ENCODE results near the gene DYNLL2.
"Not testable (repeated sequence)": the region's sequence is repeated elsewhere in the genome, so short reads cannot be mapped to it uniquely, and the experiment has no call there.

Gene DYNLL2

DNA sequence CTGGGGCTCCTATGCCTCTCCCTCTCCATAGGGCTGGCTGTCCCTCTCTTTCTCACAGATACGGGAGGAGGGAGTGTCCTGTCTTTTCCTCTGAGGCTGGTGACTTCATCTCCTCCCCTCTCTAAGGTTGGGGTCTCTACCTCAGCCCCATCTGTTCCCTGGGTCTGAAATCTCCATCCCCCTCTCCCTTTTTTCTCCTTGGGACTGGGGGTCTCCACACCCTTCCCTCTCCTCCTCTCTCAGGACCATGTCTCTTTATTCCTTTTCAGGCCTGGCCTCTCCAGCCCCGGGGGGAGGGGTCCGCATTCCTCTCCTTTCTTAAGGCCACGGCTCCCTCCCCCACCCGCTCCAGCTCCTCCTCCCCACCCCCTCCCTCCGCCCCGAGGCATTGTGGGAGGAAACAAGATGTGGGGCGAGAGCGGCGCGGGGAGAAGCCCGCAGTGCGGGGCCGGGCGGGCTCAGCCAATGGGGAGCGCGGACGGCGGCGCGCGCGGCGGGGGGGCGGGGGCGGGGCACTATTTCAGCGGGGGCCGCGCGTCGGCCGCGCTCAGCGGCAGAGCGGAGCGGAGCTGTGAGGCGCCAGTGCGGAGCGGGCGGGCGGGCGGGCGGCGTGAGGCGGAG is at the start of gene DYNLL2:
TSS of gene DYNLL2 (plus strand) at position 550 of the 621 bp plus-strand sequence. CDS start 3,672 bp downstream, outside the sequence.
- DNase-seq, result peak; percentile 93

- no peak for DNase-seq
These were observed 43.2 kb upstream of the DYNLL2 start for GRCh38 chr17:58039975-58040374.

- no peak for DNase-seq
These were observed 42.8 kb upstream of the DYNLL2 start for GRCh38 chr17:58040386-58040785.

DNA sequence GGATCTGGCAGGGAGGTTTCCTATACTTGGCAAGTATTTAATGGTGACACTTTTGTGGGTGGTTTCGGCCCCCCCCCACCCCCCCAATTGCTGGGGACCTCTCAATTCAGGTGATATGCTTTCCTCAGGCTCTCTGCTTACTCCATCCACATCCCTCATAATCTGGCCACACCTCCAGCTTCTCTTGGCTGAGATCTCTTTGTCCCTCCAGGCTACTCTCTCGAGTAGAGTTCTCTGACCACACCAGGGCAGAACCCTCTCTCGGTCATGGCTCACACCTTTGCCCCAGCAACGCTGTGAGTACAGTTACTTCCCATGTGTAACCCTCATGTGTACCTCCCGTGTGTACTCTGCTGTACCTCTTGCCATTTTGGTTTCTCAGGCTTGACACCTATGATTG is 42.1 kb upstream of the DYNLL2 start:
- no peak for DNase-seq

- no peak for DNase-seq
These were observed 39.7 kb upstream of the DYNLL2 start for GRCh38 chr17:58043221-58044181.

- DNase-seq, result not testable (repeated sequence)
These were observed 39.0 kb upstream of the DYNLL2 start for GRCh38 chr17:58044256-58044655.

DNA sequence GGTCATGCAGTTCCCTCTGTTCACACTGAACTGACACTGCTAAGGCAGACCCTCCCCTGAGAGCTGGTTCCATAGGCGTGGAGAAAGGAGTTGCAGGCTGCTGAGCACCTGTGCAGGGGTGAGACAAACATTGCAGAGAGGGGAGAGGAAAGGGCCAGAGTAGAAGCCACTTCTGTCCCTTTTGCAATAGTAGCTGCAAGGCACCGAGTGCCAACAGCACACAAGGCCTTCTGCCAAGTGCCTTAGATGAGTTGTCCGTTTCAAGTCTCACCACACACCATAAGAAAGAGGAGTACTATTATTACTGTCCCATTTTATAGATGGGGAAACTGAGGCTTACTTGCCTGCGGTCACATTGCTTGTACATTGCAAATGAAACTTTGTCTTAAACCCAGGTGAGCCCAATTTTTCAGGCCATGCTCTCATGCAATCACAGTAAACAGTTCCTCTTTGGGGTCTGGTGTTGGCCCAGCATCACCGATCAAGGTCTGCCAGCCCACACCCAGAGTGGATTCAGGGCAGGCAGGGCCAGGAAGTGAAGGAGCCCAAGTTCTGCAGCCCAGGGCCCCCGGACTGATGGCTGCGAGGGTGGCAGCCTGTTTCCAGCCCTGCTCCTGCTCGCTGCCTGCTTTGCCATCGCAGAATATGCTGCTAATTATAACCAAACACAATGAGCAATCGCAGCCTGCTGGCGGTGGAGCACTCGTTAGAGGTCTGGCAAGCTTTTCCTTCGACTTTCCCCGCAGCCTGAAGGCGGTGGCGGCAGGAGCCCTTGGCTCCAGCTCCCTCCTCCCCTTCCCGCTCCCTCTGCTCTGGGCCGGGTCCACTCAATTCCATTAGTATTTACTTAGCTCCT is 36.8 kb upstream of the DYNLL2 start:
- no peak for DNase-seq

DNA sequence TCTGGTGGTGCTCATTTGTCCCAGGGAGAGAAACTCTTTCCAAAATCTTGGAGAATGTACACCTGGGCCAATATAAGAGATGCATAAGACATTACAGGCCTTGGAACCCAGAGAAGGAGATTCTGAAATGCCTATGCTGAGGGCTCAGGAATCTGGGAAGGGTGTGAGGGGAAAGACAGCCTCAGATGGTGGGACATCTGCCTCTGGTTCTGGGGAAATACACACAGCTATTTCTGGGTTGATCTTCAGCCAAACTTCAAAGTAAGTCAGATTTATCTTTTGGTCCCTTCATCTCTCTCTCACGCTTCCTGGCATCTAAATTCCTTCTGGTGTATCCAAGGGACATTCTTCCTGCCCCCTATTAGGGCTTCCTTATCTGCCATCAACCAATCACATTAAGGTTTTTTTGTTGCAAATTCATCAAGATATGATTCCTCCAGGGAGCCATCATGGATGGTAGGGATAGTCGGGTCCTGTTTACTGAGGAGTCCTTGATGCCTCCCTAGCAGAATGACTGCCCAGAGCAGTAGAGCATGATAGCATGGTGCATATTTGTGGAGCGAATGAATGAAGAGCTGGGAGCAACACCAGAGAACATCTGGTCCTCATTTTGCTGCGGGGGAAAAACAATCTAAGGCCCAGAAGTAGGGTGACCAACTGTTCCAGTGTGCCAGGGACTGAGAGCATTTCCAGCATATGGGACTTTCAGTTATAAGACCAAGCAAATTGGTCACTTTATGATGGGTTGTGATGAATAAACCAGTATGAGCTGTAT is 35.7 kb upstream of the DYNLL2 start:
- DNase-seq, result no peak

DNA sequence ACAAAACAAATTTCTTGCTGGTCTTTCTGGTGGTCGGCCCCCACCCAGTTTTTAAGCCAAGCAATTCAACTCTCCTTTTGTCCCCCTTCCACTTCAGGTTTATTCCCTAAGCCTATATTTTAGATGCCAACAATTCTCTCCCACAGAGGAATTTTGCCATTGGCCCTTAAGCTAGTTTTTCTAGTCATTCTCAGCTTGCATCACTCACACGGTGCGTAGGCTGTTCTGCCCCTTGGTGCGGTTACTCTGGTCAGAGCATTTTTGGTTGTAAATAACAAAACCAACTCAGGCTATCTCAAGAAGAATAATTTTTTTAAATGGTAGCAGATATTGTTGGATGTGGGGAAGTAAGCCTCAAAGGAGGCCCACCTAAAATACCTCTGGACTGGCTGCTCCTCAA is 33.7 kb upstream of the DYNLL2 start:
- no peak for DNase-seq

- DNase-seq, result no peak
These were observed 32.3 kb upstream of the DYNLL2 start for GRCh38 chr17:58050966-58051365.

DNA sequence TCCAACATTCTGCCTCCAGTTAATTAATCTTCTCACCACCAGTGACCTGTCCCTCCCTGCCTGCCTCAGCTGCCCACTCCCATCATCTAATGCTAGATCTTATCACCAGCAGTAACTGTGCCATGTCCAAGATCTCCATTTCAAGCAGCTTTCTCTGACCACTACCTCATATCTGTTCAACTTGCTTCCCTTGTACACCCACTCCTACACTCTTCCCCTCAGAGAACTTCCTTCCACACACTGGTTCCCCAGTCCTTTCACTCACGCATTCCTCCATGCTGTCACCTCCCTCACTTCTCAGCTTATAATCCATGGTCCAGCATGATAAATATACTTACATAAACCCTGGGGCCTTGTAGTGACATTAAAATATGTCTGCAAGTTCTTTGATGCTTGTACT is 31.8 kb upstream of the DYNLL2 start:
- no peak for DNase-seq

DNA sequence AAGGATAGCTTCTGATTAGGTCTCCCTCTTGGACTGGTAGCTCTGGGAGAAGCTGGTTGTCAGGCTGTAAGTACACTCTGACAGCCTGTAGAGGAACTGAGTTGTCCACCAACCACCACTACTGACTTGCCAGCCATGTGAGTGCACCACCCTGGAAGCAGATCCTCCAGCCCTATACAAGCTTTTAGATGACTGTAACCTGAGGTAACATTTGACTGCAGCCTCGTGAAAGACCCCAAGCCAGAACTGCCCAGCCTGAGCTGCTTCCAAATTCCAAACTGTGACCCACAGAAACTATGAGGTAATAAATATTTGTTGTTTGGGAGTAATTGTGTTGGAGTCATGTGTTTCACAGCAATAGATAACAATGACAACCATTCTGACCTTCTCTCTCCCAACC is 30.8 kb upstream of the DYNLL2 start:
- DNase-seq, result no peak

DNA sequence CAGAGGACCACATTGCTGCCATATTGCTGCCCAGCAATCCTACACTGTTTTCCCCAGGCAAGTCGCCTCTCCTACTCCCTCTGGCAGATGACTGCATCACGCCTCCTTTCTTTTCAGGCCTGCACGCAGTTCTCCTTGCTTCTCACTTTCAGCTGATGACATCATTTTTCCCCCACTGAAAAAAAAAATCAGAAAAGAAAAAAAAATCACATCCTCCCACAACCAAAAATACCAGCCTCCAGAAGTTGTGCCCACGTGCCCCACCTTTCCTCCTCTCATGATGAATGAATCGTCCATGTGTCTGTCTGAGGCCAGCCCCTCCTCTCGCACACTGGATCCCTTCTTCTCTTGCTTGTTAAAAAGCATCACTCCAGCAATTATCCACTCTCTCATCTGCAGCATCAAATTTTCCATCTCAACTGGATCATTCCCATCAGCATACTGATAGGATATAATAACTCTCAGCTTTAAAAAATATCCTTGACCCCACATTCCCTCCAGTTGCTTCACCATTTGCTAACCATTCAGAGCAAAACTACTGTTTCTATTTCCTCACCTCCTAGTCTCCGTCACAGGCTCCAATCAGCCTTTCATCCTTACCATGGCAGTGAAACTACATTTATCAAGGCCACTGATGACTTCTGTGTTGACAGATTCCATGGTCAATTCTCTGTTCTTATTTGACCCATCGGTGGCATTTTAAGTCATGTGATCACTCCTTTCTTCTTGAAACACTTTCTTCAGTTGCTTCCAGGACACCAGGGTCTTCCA is 30.1 kb upstream of the DYNLL2 start:
- no peak for DNase-seq

GRCh38 chr17:58054641-58055040 is 28.6 kb upstream of the DYNLL2 start:
- DNase-seq, result no peak

- DNase-seq, result no peak
These were observed 26.7 kb upstream of the DYNLL2 start for GRCh38 chr17:58056476-58056875.

GRCh38 chr17:58059141-58059540 is 24.1 kb upstream of the DYNLL2 start:
- DNase-seq, result no peak

GRCh38 chr17:58060596-58061191 is 22.5 kb upstream of the DYNLL2 start:
- DNase-seq, result no peak

DNA sequence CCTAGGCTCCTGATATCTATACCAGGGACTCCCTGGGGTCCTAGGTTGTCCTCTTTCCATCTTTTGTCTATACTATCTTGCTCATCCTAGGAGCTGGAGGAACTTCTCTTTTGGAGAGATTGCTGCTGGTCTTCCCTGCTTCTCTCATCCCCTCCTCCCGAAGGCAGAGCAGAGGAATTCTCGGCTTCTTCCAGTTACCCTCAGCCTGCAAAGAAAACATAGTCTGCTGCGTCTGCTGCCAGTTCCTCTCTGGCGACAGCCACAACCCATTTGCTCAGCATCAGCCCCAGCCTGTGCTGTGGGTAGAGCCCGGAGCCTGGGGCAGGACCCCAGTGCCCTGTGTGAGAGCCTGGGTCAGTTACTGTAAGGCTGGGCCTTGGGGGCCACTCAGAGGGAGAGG is 21.5 kb upstream of the DYNLL2 start:
- no peak for DNase-seq

GRCh38 chr17:58065238-58065637 is 18.0 kb upstream of the DYNLL2 start:
- no peak for DNase-seq

DNA sequence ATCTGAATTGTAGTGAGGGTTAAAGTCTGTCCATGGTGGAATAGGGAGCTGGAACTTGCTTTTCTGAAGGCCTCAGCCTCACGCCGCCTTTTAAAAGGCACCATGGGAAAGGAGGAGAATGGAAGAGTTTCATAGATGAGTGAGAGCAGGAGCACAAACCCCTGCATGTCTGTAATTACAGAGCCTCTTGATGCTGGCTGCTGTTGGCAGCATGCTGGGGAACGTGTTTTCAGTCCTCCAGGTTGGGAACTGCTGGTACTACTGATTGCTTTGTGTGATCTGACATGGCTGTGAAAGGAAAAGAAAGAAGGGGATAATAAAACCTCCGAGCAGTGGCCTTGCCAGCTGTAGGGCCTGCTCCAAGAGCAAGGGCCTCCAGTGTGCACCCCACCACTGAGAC is 16.8 kb upstream of the DYNLL2 start:
- DNase-seq, result no peak

DNA sequence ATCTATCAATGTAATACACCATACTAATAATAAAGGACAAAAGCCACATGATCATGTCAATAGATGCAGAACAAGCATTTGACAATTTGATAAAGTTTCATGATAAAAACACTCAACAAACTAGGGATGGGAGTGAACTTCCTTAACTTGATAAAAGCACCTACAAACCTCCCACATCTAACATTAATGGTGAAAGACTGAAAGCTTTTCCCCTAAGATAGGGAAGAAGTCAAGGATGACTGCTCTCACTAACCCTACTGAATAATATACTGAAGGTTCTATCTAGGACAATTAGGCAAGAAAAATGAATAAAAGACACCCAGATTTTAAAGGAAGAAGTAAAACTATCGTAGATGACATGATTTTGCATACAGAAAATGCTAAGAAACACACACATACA is 10.4 kb upstream of the DYNLL2 start:
- no peak for DNase-seq

All from CD4-positive, alpha-beta T cell treated with Interleukin-10 for 1 hour (primary cell).